ENCODE results near the gene CLIC4.

GRCh38 chr1:24709791-24710441 lies 35.3 kb upstream of the CLIC4 start:
- TF ChIP-seq CTCF (IDR thresholded peaks at IDR 0.05; ENCODE audit: borderline replicate concordance, extremely low read depth, low read length, poor library complexity, severe bottlenecking) = no peak
- no peak for TF ChIP-seq EZH2 (IDR thresholded peaks at IDR 0.05; ENCODE audit: borderline replicate concordance, low read depth, low read length, severe bottlenecking)
